Iris pigment epithelial cell (primary cell): Measurements from ENCODE around the gene ATIC.

Experiments
- DNase-seq: peaks from one replicate; pipeline ENCODE4 v3.0.0-alpha.2; 2011; ENCODE audit warnings: low read depth

The ATIC gene

GRCh38 chr2:215361211-215361875, 49.5 kb downstream of the ATIC start:
- peak; percentile 13 for DNase-seq

GRCh38 chr2:215361876-215362561, 50.2 kb downstream of the ATIC start:
- DNase-seq: peak; percentile 30

GRCh38 chr2:215362562-215362904, 50.7 kb downstream of the ATIC start:
- peak; percentile 29 for DNase-seq

- peak; percentile 17 for DNase-seq
Measured at GRCh38 chr2:215363039-215363438, 51.2 kb downstream of the ATIC start.

GRCh38 chr2:215363461-215364156, 51.8 kb downstream of the ATIC start:
- peak; percentile 35 for DNase-seq

GRCh38 chr2:215364157-215365155, 52.6 kb downstream of the ATIC start:
- DNase-seq: peak; percentile 21

GRCh38 chr2:215365184-215365658, 53.4 kb downstream of the ATIC start:
- DNase-seq: peak; percentile 16

GRCh38 chr2:215366440-215367032, 54.7 kb downstream of the ATIC start:
- no peak for DNase-seq

- DNase-seq: peak; percentile 75
Measured at GRCh38 chr2:215367662-215368492, 56.0 kb downstream of the ATIC start.

- DNase-seq: no peak
Measured at GRCh38 chr2:215368493-215368809, 56.6 kb downstream of the ATIC start.

GRCh38 chr2:215369181-215369760, 57.4 kb downstream of the ATIC start:
- no peak for DNase-seq

GRCh38 chr2:215370112-215370965, 58.5 kb downstream of the ATIC start:
- no peak for DNase-seq

- no peak for DNase-seq
Measured at GRCh38 chr2:215371915-215372897, 60.3 kb downstream of the ATIC start.

GRCh38 chr2:215372968-215373649, 61.2 kb downstream of the ATIC start:
- no peak for DNase-seq

GRCh38 chr2:215374002-215374401, 62.1 kb downstream of the ATIC start:
- DNase-seq: no peak

- no peak for DNase-seq
Measured at GRCh38 chr2:215374642-215375466, 63.0 kb downstream of the ATIC start.

GRCh38 chr2:215375467-215375830, 63.6 kb downstream of the ATIC start:
- no peak for DNase-seq
